Neural progenitor cell (in vitro differentiated cells): Measurements from ENCODE around the gene ZNF516. TPM values are rescaled to one million over a fixed set of nuclear protein-coding genes. Genes with fewer than 3 reads are reported as not detected.

ENCODE experiments used
- DNase-seq: peaks from one replicate; pipeline ENCODE4 v3.0.0-alpha.2; 2016; ENCODE audit warnings: low spot score
- H2AFZ ChIP-seq: fragments of 200-600 bp; sonication (generic); replicated peaks from 2 replicates; pipeline ENCODE4 v1.6.1; 2016; ENCODE audit warnings: antibody characterized with exemption
- H3F3A ChIP-seq: fragments of 200-600 bp; sonication (generic); 2 replicates; pipeline ENCODE4 v1.6.1; 2016; ENCODE audit warnings: antibody characterized with exemption, low read depth
- H3K27ac ChIP-seq: fragments of 200-600 bp; sonication (generic); 2 replicates; pipeline ENCODE4 v1.5.1; 2016; ENCODE audit warnings: mild to moderate bottlenecking
- H3K27me3 ChIP-seq: fragments of 200-600 bp; sonication (generic); 2 replicates; pipeline ENCODE4 v1.6.1; 2016; ENCODE audit warnings: mild to moderate bottlenecking, moderate library complexity
- H3K36me3 ChIP-seq: fragments of 200-600 bp; sonication (generic); 2 replicates; pipeline ENCODE4 v1.5.1; 2016
- H3K4me1 ChIP-seq: fragments of 200-600 bp; sonication (generic); 2 replicates; pipeline ENCODE4 v1.6.1; 2016; ENCODE audit warnings: mixed run types
- H3K4me2 ChIP-seq: fragments of 200-600 bp; sonication (generic); 2 replicates; pipeline ENCODE4 v1.6.1; 2016
- H3K4me3 ChIP-seq: fragments of 200-600 bp; sonication (generic); 2 replicates; pipeline ENCODE4 v1.5.1; 2016
- H3K79me2 ChIP-seq: fragments of 200-600 bp; sonication (generic); 2 replicates; pipeline ENCODE4 v1.6.1; 2016; ENCODE audit warnings: low read depth
- H3K9ac ChIP-seq: fragments of 200-600 bp; sonication (generic); 2 replicates; pipeline ENCODE4 v1.6.1; 2016
- H3K9me3 ChIP-seq: fragments of 200-600 bp; sonication (generic); 2 replicates; pipeline ENCODE4 v1.5.1; 2016; ENCODE audit warnings: low read depth
- H4K20me1 ChIP-seq: fragments of 200-600 bp; sonication (generic); 2 replicates; pipeline ENCODE4 v1.6.1; 2016; ENCODE audit warnings: low read depth
- H3K27ac Mint-ChIP-seq: 3 replicates; pipeline ENCODE4 v1.8.0; 2021; ENCODE audit warnings: mixed read lengths
- H3K27me3 Mint-ChIP-seq: 2 replicates; pipeline ENCODE4 v1.8.0; 2022; ENCODE audit warnings: low read depth, mild to moderate bottlenecking, inconsistent platforms, moderate library complexity, mixed read lengths; ENCODE audit not compliant: insufficient read depth
- H3K36me3 Mint-ChIP-seq: 3 replicates; pipeline ENCODE4 v1.8.0; 2021; ENCODE audit warnings: mixed read lengths
- H3K4me1 Mint-ChIP-seq: 3 replicates; pipeline ENCODE4 v1.8.0; 2021; ENCODE audit warnings: mixed read lengths
- H3K4me3 Mint-ChIP-seq: 3 replicates; pipeline ENCODE4 v1.8.0; 2021; ENCODE audit warnings: mild to moderate bottlenecking, moderate library complexity, mixed read lengths
- H3K9me3 Mint-ChIP-seq: 3 replicates; pipeline ENCODE4 v1.8.0; 2020; ENCODE audit warnings: mixed read lengths
- CTCF ChIP-seq: fragments of 200-600 bp; sonication (generic); IDR thresholded peaks from 2 replicates; pipeline ENCODE4 v1.5.1; 2017; ENCODE audit warnings: antibody characterized with exemption, mild to moderate bottlenecking
- EZH2 ChIP-seq: fragments of 200-600 bp; sonication (generic); IDR thresholded peaks from 2 replicates; pipeline ENCODE4 v1.6.1; 2017; ENCODE audit warnings: antibody characterized with exemption, mild to moderate bottlenecking, moderate library complexity
- EZH2phosphoT487 ChIP-seq: fragments of 200-600 bp; sonication (generic); IDR thresholded peaks from 2 replicates; pipeline ENCODE4 v1.6.1; 2017; ENCODE audit warnings: antibody characterized with exemption
- total RNA-seq: library from RNA; depleted of rRNA; stranded (reverse); fragments of >200 nt; gene quantifications from 2 replicates; pipeline ENCODE4 v1.2.3, GENCODE V29; 2015; ENCODE audit warnings: low replicate concordance

The ZNF516 gene
- total RNA-seq, 1 donor from 2014 or later = 45.5 TPM

- H3K4me3 Mint-ChIP-seq = no peak overlapping the region
- no peak overlapping the region for H3K27ac Mint-ChIP-seq
- H3K4me1 ChIP-seq = no peaks in the 10 kb centered on the region
- H3K9me3 ChIP-seq = no peaks in the 10 kb centered on the region
- DNase-seq = no peak
- H3K9ac ChIP-seq = no peak overlapping the region
- H4K20me1 ChIP-seq = peaks cover 52% of the 10 kb centered on the region
- H3K36me3 ChIP-seq = no peaks in the 10 kb centered on the region
- H3K36me3 Mint-ChIP-seq = peaks cover 49% of the 10 kb centered on the region
- H3K27me3 ChIP-seq = no peaks in the 10 kb centered on the region
- no peak for TF ChIP-seq EZH2phosphoT487
- no peak for TF ChIP-seq EZH2
- TF ChIP-seq CTCF = no peak
- peaks cover 6% of the 10 kb centered on the region for H3K4me1 Mint-ChIP-seq
- H3F3A ChIP-seq = no peaks in the 10 kb centered on the region
- H3K79me2 ChIP-seq = peaks cover 72% of the 10 kb centered on the region
- peaks cover 12% of the 10 kb centered on the region for H3K27me3 Mint-ChIP-seq
- H3K27ac ChIP-seq = no peak overlapping the region
- peaks cover 28% of the 10 kb centered on the region for H3K9me3 Mint-ChIP-seq
- H3K4me3 ChIP-seq = no peak overlapping the region
- H2AFZ ChIP-seq = no peak overlapping the region
- no peak overlapping the region for H3K4me2 ChIP-seq
These were observed 105.3 kb downstream of the ZNF516 start for GRCh38 chr18:76389716-76390115.

- Histone ChIP-seq H3K4me2 (no peak overlapping the region), H4K20me1 (peaks cover 55% of the 10 kb centered on the region), H3K79me2 (peaks cover 76% of the 10 kb centered on the region), H3K27me3 (no peaks in the 10 kb centered on the region), H3K27ac (no peak overlapping the region), H3K36me3 (no peaks in the 10 kb centered on the region), H3K9ac (no peak overlapping the region), H3K4me3 (no peak overlapping the region), H3F3A (no peaks in the 10 kb centered on the region), H2AFZ (no peak overlapping the region), H3K4me1 (no peaks in the 10 kb centered on the region), H3K9me3 (no peaks in the 10 kb centered on the region)
- DNase-seq = no peak
- no peak overlapping the region for H3K4me3 Mint-ChIP-seq
- peaks cover 12% of the 10 kb centered on the region for H3K27me3 Mint-ChIP-seq
- H3K36me3 Mint-ChIP-seq = peaks cover 49% of the 10 kb centered on the region
- no peak overlapping the region for H3K27ac Mint-ChIP-seq
- H3K9me3 Mint-ChIP-seq = peaks cover 28% of the 10 kb centered on the region
- TF ChIP-seq EZH2phosphoT487 (no peak), CTCF (no peak), EZH2 (no peak)
- H3K4me1 Mint-ChIP-seq = peaks cover 6% of the 10 kb centered on the region
These were observed 106.1 kb downstream of the ZNF516 start for GRCh38 chr18:76388891-76389423.

GRCh38 chr18:76388261-76388660, 106.8 kb downstream of the ZNF516 start:
- TF ChIP-seq EZH2phosphoT487 (no peak), CTCF (no peak), EZH2 (no peak)
- Histone ChIP-seq H3K27ac (no peak overlapping the region), H3K36me3 (no peaks in the 10 kb centered on the region), H3K9me3 (no peaks in the 10 kb centered on the region), H3K79me2 (peaks cover 76% of the 10 kb centered on the region), H3K4me2 (no peak overlapping the region), H3K9ac (no peak overlapping the region), H3K27me3 (no peaks in the 10 kb centered on the region), H2AFZ (no peak overlapping the region), H3F3A (no peaks in the 10 kb centered on the region), H3K4me3 (no peak overlapping the region), H4K20me1 (peaks cover 61% of the 10 kb centered on the region), H3K4me1 (no peaks in the 10 kb centered on the region)
- Mint-ChIP-seq H3K27ac (no peak overlapping the region), H3K27me3 (peaks cover 17% of the 10 kb centered on the region), H3K4me1 (peaks cover 6% of the 10 kb centered on the region), H3K36me3 (peaks cover 49% of the 10 kb centered on the region), H3K9me3 (peaks cover 28% of the 10 kb centered on the region), H3K4me3 (no peak overlapping the region)
- no peak for DNase-seq
